Retina (tissue), 1 donor: ENCODE data around the gene SLC1A1.

ENCODE experiments used
- DNase-seq: peaks from one replicate; pipeline ENCODE4 v3.0.0-alpha.2; 2016

SLC1A1 gene

GRCh38 chr9:4622016-4622415 lies 131.7 kb downstream of the SLC1A1 start:
- no peak for DNase-seq

- no peak for DNase-seq
Observed at GRCh38 chr9:4630836-4631235, 140.6 kb downstream of the SLC1A1 start.
